ENCODE data around the gene SLC38A10. TPM values are rescaled to one million over a fixed set of nuclear protein-coding genes. Genes with fewer than 3 reads are reported as not detected.

SLC38A10 gene
- total and polyA plus RNA-seq, 2 of the 4 experiments (the other 2 are of a cell fraction) = 12.7 to 46.7 TPM

- no peak for TF ChIP-seq MXI1 (IDR thresholded peaks at IDR 0.05; ENCODE audit: borderline replicate concordance, low read depth, low read length)
- TF ChIP-seq RFX5 (IDR thresholded peaks at IDR 0.05; ENCODE audit: low read depth, low read length) = no peak
Measured at GRCh38 chr17:81301195-81302144, 6.4 kb upstream of the SLC38A10 start (continued).

- dilution Hi-C loops (cut with HindIII; ENCODE audit: low sequenced_read_pairs, unreplicated experiment) = no loop called here
- Histone ChIP-seq H4K20me1 (ENCODE audit: insufficient read depth, low read length) (no peaks in the 10 kb centered on the region), H3K4me2 (ENCODE audit: low read depth, low read length) (no peak overlapping the region), H3K9ac (ENCODE audit: low read depth, low read length) (no peak overlapping the region), H3K23ac (ENCODE audit: low read depth, low read length) (no peak overlapping the region), H3K79me1 (ENCODE audit: low read depth in 1 of 2, low read length in 2 of 2) (peaks cover 3% of the 10 kb centered on the region in 2 experiments; a peak in 3 of 4 replicates), H2BK5ac (ENCODE audit: low read depth, low read length, poor library complexity, severe bottlenecking) (peak overlapping the region; percentile 5), H4K5ac (ENCODE audit: low read depth, low read length) (no peak overlapping the region), H3K9me1 (ENCODE audit: insufficient read depth, low read length) (peaks cover 7% of the 10 kb centered on the region), H2BK120ac (ENCODE audit: low read depth, low read length) (no peak overlapping the region), H2AK9ac (replicated peaks; ENCODE audit: low read depth, low read length, poor library complexity) (no peak overlapping the region), H2AFZ (replicated peaks; ENCODE audit: low read length, poor library complexity) (no peak overlapping the region), H2AK5ac (ENCODE audit: low read depth, low read length) (no peak overlapping the region), H3K18ac (ENCODE audit: low read depth, low read length) (no peak overlapping the region), H3K4me1 (ENCODE audit: control insufficient read depth, insufficient read depth, low read length) (peaks cover 3% of the 10 kb centered on the region), H3K14ac (replicated peaks; ENCODE audit: low read depth, low read length) (no peak overlapping the region; the same call in 1 of the 2 replicates), H2BK15ac (ENCODE audit: low read depth, low read length) (no peak overlapping the region), H4K91ac (ENCODE audit: insufficient read depth, low read depth, low read length) (no peak overlapping the region), H3K27me3 (ENCODE audit: control insufficient read depth, insufficient read depth, low read length) (no peaks in the 10 kb centered on the region; the same call in 1 of the 2 replicates), H4K8ac (ENCODE audit: low read depth in 2 of 2, low read length in 2 of 2) (no peak overlapping the region), H3K27ac (ENCODE audit: insufficient read depth, low read length) (no peak overlapping the region), H2BK20ac (ENCODE audit: low read depth, low read length) (no peak overlapping the region), H3K4me3 (ENCODE audit: insufficient read depth, low read depth, low read length) (no peak overlapping the region), H3K9me3 (ENCODE audit: control insufficient read depth, insufficient read depth, low read length) (no peaks in the 10 kb centered on the region), H3K4ac (ENCODE audit: low read depth, low read length) (0 out of 2 replicates have a peak overlapping the region, but pooled peaks have one; percentile 9), H3K36me3 (ENCODE audit: control insufficient read depth, insufficient read depth, low read length) (no peaks in the 10 kb centered on the region), H3K56ac (ENCODE audit: extremely low read depth, insufficient read depth, low read length) (no peak overlapping the region)
- DNase-seq (no peak), ATAC-seq (ENCODE audit: low read depth) (no peak)
- no TSS peak for BruUV-seq (replicated peaks)
- TF ChIP-seq SMC3 (IDR thresholded peaks at IDR 0.05; ENCODE audit: low read depth, low read length) = no peak
- TF ChIP-seq MAFK (IDR thresholded peaks at IDR 0.05; ENCODE audit: low read depth, low read length) = no peak
- TF ChIP-seq ELK1 (IDR thresholded peaks at IDR 0.05; ENCODE audit: borderline replicate concordance, low read depth, low read length) = no peak
- 90 to 100% methylated on average over 2 to 9 of the region's 19 CpGs for WGBS, 2 experiments (ENCODE audit: extremely low coverage in 2 of 2, insufficient read length in 1 of 2)
- CTCF ChIA-PET = no interaction called here
- in situ Hi-C loops (cut with MboI; ENCODE audit: low sequenced_read_pairs) = no loop called here
- intact Hi-C loops (cut with micrococcal nuclease) = no loop called here
- POLR2A ChIA-PET (ENCODE audit: unreplicated experiment) = no interaction called here
Measured at GRCh38 chr17:81300586-81301155, 5.6 kb upstream of the SLC38A10 start.

Measured in IMR-90 (cell line).